Panc1 (cell line): Measurements from ENCODE around the gene COL4A2.

Experiments used
- CTCF ChIP-seq: fragments of 450-650 bp; IDR thresholded peaks from 2 replicates; pipeline ENCODE4 v1.5.1; 2017; ENCODE audit warnings: mild to moderate bottlenecking
- TCF7L2 ChIP-seq: IDR thresholded peaks from 2 replicates; pipeline ENCODE4 v1.6.1; 2011; ENCODE audit warnings: mild to moderate bottlenecking, low read depth, low read length, inconsistent platforms

DNA sequence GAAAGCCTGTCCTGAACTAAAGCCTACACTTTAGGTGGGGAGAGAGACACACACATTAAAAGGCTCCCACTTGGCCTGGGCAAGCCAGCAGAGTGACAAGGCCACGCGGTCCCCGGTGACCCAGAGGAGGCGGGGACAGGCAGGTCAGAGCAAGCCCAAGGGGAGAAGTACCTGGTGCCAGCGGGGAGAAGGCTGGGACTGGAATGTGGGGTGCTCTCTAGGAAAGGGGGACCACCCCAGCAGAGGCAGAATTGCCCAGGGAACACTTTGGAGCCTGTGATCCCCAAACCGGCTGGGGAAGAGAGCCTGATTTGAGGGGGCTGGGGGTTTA lies 172.1 kb downstream of the COL4A2 start:
- no peak for TF ChIP-seq TCF7L2
- TF ChIP-seq CTCF = no peak
